ENCODE results near the gene ADAMTS17.

Gene ADAMTS17

DNA sequence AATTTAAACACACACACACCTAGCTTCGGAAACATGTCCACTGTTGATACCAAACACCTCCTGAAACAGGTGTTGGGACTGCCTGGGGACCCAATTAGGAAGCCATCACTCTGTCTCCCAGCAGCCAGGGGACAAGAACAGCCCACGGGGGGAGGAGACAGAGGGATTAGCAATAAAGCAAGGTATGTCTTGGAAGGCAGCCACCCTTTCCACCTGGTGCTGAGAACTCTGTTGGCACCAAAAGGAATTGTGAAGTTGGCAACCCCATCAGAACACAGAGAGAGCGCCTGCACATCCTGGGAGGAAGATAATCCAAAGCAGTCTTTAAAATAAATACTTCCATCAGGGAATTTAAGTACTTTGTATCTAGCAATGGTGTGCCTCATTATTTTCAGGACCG lies 111.0 kb downstream of the ADAMTS17 start:
- no peak for DNase-seq
- no peak for TF ChIP-seq GATA1 (IDR thresholded peaks at IDR 0.05; ENCODE audit: low read depth, low read length)
- no peak for TF ChIP-seq POLR2A (IDR thresholded peaks at IDR 0.05; ENCODE audit: low read length)

DNA sequence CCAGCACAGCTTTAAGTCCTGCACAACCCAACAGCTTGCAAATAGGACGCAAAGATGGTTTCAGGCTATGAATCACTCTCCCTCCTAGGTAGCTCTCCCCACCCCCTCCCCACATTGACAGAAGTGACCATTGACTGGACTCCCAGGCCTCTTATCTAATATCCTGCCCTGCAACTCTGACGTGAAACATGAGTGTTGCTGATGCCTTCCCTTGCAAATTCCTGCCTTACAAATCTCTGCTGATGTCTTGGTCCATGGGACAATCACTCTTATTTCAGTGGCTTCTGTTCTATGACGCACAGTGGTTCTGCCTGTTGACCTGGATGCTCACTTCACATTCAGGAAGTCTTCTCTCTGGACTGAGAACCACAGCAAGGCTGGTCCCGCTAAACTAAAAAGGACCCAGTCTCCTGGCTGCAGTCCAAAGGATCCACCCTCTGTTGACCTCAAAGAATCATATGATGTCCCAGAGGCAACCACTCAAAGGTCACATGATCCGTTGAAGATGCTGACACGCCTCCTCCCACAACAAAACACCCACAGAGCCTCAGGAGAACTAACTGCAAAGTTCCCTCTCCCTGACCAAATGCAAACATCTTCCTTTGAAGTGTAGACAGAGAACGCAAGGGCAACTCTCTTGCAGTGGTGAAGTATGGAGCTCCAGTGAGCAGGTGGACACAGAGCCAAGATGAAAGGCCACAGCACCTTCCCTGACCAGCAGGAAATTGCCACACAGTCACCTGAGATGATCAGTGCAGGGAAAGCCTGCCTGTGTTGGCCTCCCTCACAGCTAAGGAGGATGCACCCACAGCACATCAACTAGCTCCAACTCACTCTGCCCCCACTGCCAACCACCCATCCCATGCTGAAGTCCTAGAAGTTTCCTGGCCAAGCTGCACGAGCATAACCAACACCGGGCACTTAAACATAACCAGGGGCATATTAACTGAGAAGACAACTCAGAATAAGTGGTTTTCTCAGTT lies 112.3 kb downstream of the ADAMTS17 start:
- DNase-seq = no peak
- TF ChIP-seq POLR2A (IDR thresholded peaks at IDR 0.05; ENCODE audit: low read length) (no peak), GATA1 (IDR thresholded peaks at IDR 0.05; ENCODE audit: low read depth, low read length) (no peak)

DNA sequence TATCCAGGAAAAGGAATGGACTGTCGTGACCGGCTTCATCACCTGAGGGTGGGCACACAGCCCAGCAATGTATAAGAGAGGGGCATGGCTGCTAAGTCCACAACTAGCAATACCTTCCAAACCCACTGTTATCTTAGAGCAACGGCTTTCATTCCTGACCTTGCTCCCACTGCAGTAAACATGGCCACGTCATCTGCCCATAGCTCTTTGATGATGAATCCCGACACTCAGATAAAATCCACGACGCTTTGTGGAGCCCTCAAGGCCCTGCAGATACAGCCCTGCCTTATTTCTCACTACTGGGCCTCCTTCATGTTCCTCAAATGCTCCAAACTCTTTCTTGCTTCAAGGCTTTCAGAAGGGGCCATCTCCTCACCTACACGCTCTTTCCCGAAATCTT lies 114.0 kb downstream of the ADAMTS17 start:
- no peak for TF ChIP-seq POLR2A (IDR thresholded peaks at IDR 0.05; ENCODE audit: low read length)
- no peak for TF ChIP-seq GATA1 (IDR thresholded peaks at IDR 0.05; ENCODE audit: low read depth, low read length)
- DNase-seq = no peak

DNA sequence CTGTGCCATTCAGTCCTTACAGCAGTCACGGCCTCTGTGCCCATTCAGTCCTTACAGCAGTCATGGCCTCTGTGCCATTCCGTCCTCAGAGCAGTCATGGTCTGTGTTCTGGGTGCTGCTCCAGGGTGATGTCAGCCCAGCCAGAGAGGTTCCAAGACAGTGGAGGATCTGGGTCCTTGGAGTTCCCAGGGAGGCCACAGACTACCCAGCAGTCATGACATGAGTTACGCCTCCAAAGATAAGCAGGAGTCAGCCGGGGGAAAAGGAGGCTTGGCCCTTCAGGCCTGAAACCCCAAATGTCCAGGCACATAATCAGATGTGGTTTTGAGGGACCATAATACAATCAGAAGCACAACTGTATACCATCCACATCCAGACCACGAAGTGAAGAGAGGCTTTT lies 115.7 kb downstream of the ADAMTS17 start:
- DNase-seq = no peak
- TF ChIP-seq POLR2A (IDR thresholded peaks at IDR 0.05; ENCODE audit: low read length) = no peak
- no peak for TF ChIP-seq GATA1 (IDR thresholded peaks at IDR 0.05; ENCODE audit: low read depth, low read length)

DNA sequence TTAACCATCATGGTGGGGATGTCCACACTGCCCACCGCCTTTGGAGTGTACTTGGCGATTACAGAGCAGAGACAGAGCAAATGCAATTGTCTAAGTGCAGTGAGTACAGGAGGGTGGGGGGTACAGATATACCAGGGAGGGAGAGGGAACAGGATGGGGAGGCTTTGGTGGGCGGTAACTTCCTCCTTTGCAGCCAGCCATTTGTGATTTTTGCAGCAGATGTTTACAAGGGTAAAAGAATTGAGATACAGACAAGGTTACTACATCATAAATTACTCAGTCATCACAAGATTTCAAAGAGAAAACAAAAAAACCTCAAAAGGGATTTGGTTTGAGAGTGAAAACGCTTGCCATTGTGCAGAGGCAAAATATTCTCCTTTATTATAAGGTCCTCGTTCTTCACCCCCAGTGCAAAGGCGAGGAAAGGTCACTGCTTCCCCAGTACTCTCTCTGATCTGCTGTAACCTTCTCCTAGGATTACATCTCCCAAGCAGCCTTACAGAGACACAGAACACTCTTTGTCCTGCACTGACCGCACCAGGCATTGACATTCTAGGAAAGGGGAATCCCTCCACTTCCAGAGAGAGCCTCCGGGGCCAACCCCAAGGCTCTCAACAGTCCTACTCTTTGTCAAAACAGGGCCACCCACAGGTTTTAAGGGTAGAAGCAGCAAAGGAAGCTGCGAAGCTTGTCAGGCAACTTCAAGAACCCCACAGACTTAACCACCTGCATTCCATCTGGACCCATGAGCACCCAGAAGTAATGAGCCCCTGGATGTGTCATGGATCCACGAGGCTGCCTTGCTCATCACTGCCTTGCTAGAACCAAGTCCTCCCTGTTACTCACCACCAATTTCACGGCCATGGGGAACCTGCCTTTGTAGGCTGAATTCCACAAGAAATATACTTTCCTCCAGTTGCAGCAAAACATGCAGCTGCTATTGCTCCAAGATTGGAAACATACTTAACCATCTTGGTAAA lies 117.3 kb downstream of the ADAMTS17 start:
- TF ChIP-seq GATA1 (IDR thresholded peaks at IDR 0.05; ENCODE audit: low read depth, low read length) (no peak), POLR2A (IDR thresholded peaks at IDR 0.05; ENCODE audit: low read length) (no peak)
- DNase-seq = no peak

DNA sequence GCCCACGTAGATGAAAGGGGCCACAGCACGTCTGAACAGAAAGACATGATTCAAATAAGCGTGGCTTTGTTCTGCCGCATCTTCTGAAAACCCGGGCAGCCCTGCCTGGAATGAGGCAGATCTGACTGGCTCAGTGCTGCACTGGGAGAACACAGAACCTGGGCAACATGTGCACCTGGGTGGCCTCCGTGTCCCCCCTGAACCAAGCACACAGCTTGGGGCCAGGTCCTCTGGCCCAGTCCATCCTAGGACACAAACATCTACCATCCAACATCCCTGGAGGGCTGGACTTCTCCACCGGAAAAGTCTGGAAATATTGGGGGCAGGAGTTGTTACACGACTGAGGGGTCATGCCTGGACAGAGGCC lies 119.4 kb downstream of the ADAMTS17 start:
- no peak for DNase-seq
- no peak for TF ChIP-seq GATA1 (IDR thresholded peaks at IDR 0.05; ENCODE audit: low read depth, low read length)
- TF ChIP-seq POLR2A (IDR thresholded peaks at IDR 0.05; ENCODE audit: low read length) = no peak

DNA sequence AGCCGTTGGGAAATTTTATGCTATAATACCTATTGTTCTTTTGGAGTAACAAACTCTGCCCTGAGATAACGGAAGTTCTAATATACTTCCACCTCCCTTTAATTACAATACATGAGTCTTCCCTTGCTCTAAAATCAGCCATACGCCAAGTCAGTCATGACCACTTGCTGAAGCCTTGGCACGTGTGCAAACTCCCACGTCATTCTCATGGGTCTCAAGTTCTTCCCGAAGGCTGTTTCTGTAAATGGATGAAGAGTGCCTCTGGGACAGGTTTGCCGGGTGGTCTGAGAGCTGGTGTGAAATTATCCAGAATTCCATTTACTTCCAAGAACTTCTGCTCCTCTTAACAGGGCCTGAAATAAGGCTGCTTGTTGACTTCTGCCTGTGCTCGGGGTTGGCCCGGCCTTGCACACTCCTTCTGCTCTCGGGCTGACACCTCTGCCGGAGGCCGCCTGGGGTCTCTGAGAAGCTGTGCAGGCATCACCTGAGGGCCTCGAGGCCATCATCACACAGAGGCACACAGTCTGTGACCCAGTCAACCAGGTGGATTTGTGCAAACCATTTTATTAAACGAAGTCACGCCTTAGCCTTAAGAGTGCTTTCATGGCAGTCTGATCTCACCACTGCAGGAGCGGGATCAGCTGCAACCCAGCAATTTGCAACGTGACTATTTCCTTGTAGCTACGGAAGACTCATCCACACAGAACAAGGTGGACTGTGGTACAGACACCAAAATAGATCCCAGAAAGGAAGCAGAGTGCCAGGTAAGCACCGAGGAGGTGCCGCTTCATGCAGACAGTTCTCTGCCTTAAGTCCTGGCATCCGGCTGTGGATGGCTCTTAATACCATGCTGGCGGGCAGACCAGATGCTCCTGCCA lies 120.1 kb downstream of the ADAMTS17 start:
- DNase-seq = no peak
- TF ChIP-seq POLR2A (IDR thresholded peaks at IDR 0.05; ENCODE audit: low read length) = no peak
- no peak for TF ChIP-seq GATA1 (IDR thresholded peaks at IDR 0.05; ENCODE audit: low read depth, low read length)

DNA sequence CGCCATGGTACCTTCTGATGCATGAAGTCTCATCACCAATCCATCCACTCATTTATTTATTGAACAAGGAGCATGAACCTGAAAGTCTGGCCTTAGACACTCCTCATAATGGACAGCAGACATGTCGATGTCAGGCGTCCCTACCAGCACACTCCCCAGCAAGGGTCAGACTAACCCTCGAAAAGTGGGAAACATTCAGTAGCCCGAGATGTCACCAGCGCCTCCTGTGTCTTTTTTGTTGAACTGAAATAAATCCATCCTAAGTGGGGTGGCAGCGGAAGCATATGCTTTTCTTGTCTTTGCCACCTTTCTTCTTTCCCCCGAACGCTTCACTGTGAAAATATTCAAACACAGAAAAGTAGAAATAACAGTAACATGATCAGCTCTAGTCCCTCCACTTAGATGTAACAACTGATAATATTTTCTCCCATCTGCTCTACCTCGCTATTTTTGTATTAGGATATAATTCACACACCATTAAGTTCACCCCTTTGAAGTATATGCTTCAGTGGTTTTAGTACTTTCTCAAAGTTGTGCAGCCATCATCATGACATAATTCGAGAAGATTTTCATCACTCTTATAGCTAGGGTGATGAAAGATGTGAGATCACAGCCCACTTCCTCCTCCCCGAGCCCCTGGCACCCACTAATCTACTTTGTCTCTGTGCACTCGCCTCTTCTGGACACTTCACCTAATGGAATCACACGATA lies 121.6 kb downstream of the ADAMTS17 start:
- DNase-seq = no peak
- no peak for TF ChIP-seq GATA1 (IDR thresholded peaks at IDR 0.05; ENCODE audit: low read depth, low read length)
- TF ChIP-seq POLR2A (IDR thresholded peaks at IDR 0.05; ENCODE audit: low read length) = no peak

DNA sequence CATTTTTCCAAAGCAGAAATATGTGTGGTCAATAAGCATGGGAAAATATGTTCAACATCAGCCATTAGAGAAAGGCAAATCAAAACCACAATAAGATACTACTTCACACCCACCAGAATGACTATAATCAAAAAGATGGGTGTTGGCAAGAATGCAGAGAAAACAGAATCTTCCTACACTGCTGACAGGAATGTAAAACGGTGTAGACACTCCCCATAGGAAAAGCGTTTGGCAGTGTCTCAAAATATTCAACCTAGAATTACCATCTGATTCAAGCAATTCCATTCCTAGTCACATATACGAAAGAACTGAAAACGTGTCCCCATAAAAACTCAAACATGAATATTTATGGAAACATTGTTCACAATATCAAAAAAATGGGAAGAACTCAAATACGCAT lies 123.3 kb downstream of the ADAMTS17 start:
- TF ChIP-seq GATA1 (IDR thresholded peaks at IDR 0.05; ENCODE audit: low read depth, low read length) (no peak), POLR2A (IDR thresholded peaks at IDR 0.05; ENCODE audit: low read length) (no peak)

DNA sequence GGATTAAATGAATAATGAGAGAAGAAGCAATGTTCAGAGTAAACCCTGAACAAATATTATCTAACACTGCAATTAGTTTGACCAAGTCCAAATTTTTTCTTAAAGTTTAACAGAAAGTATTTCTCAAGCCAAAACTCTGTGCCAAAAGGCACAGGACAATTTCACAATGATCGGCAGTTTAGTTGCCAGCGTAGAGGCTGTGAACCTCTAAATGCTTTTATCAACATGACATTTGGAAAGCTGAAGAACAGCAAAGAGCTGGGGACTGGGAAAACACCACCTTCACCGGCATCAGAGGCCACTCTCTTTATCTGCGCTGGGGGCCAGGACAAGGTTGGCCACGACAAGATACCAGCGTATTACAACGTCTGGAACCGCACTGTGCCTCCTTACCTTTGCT lies 125.6 kb downstream of the ADAMTS17 start:
- TF ChIP-seq GATA1 (IDR thresholded peaks at IDR 0.05; ENCODE audit: low read depth, low read length) (no peak), POLR2A (IDR thresholded peaks at IDR 0.05; ENCODE audit: low read length) (no peak)
- DNase-seq = no peak

More for the DNA sequence above, 123.3 kb downstream of the ADAMTS17 start:
- no peak for DNase-seq

DNA sequence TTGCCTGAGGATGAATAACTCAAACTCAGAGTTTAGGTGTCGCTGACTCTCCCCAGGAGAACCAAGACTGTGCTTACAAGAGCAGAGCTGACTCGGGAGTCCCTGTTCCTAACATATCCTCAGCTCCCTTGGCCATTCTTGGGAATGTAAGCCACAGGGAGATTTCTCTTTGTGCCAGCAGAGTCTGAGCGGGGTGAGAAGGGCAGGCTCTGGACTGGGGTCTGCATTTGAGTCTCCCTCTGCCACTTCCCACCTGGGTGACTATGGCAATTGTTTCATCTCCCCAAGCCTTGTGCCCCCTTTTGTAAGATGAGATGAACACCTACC lies 126.0 kb downstream of the ADAMTS17 start:
- TF ChIP-seq POLR2A (IDR thresholded peaks at IDR 0.05; ENCODE audit: low read length) (no peak), GATA1 (IDR thresholded peaks at IDR 0.05; ENCODE audit: low read depth, low read length) (no peak)
- no peak for DNase-seq

DNA sequence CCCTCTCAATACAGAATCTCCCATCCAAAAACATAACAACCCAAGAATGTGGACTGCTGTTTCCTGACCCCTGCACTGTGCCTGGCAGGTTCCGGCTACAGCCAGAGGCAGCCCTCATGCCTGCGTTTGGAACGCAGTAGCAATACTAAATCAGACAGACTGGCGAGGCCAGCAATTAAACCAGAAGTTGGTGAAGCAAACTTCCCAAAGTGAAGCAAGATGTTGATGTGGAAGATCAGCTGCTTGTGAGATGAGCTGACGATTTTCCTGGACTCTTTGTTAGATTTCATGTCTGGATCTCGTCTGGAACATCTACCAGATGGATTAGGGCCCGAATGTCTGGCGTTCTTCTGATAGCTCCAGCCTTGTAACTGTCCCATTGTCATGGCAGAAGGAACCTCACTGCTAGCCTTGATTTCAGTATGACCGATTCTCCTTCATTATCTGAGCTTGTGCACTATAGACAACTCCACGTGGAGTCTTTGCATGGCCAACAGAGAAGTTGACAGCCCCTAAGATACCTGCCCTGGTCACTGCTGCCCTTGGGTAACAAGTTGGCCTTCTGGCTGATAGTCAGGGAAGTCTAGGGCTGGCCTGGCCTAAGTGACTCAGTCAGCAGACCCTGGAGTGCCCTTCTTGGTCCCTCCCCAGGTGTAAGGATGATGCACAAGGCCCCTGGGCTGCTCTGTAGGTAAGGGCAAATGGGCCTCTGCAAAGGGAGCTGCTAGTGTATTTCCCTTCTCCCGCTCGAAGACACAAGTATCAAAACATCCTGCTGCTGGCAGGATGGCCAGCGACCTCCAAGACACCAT lies 126.5 kb downstream of the ADAMTS17 start:
- no peak for TF ChIP-seq GATA1 (IDR thresholded peaks at IDR 0.05; ENCODE audit: low read depth, low read length)
- TF ChIP-seq POLR2A (IDR thresholded peaks at IDR 0.05; ENCODE audit: low read length) = no peak
- DNase-seq = no peak
